Progenitor cell of endocrine pancreas (in vitro differentiated cells): ENCODE results near the gene TUBB6. TPM values are rescaled to one million over a fixed set of nuclear protein-coding genes. Genes with fewer than 3 reads are reported as not detected.

ENCODE experiments used
- DNase-seq: peaks from one replicate; pipeline ENCODE4 v3.0.0; 2021; ENCODE audit warnings: low spot score; ENCODE audit not compliant: unreplicated experiment
- H3K27ac Mint-ChIP-seq: 2 replicates; pipeline ENCODE4 v1.8.0; 2021; ENCODE audit warnings: mild to moderate bottlenecking, moderate library complexity, mixed read lengths
- H3K27me3 Mint-ChIP-seq: 2 replicates; pipeline ENCODE4 v1.8.0; 2021; ENCODE audit warnings: mixed read lengths
- H3K36me3 Mint-ChIP-seq: 2 replicates; pipeline ENCODE4 v1.8.0; 2022; ENCODE audit warnings: mixed read lengths; ENCODE audit not compliant: insufficient read depth
- H3K4me1 Mint-ChIP-seq: 2 replicates; pipeline ENCODE4 v1.8.0; 2021; ENCODE audit warnings: low read depth, mixed read lengths
- H3K4me3 Mint-ChIP-seq: 2 replicates; pipeline ENCODE4 v1.8.0; 2021; ENCODE audit warnings: low read depth, mild to moderate bottlenecking, moderate library complexity, mixed read lengths
- H3K9me3 Mint-ChIP-seq: 2 replicates; pipeline ENCODE4 v1.8.0; 2021; ENCODE audit warnings: low read depth, mixed read lengths
- total RNA-seq: library from RNA; stranded (reverse); gene quantifications from 2 replicates; pipeline ENCODE4 v1.2.1, GENCODE V29; 2021
- TF ChIP-seq, protein P1 (sequence below): fragments of 200-600 bp; sonication (generic); IDR thresholded peaks from one replicate; pipeline ENCODE4 v1.5.0; 2021; ENCODE audit warnings: antibody characterized with exemption, mild to moderate bottlenecking; ENCODE audit not compliant: unreplicated experiment

Gene TUBB6
- total RNA-seq, 1 donor from 2014 or later, result 7.2 TPM

GRCh38 chr18:12305211-12305610, 2.8 kb upstream of the TUBB6 start:
- TF ChIP-seq, protein P1, sequence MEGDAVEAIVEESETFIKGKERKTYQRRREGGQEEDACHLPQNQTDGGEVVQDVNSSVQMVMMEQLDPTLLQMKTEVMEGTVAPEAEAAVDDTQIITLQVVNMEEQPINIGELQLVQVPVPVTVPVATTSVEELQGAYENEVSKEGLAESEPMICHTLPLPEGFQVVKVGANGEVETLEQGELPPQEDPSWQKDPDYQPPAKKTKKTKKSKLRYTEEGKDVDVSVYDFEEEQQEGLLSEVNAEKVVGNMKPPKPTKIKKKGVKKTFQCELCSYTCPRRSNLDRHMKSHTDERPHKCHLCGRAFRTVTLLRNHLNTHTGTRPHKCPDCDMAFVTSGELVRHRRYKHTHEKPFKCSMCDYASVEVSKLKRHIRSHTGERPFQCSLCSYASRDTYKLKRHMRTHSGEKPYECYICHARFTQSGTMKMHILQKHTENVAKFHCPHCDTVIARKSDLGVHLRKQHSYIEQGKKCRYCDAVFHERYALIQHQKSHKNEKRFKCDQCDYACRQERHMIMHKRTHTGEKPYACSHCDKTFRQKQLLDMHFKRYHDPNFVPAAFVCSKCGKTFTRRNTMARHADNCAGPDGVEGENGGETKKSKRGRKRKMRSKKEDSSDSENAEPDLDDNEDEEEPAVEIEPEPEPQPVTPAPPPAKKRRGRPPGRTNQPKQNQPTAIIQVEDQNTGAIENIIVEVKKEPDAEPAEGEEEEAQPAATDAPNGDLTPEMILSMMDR, result no peak
- H3K36me3 Mint-ChIP-seq, result peaks cover 2% of the 10 kb centered on the region
- H3K27me3 Mint-ChIP-seq, result peaks cover 59% of the 10 kb centered on the region
- H3K4me3 Mint-ChIP-seq, result no peak overlapping the region
- DNase-seq, result no peak
- peaks cover 11% of the 10 kb centered on the region for H3K4me1 Mint-ChIP-seq
- H3K9me3 Mint-ChIP-seq, result no peaks in the 10 kb centered on the region
- H3K27ac Mint-ChIP-seq, result no peak overlapping the region

DNA sequence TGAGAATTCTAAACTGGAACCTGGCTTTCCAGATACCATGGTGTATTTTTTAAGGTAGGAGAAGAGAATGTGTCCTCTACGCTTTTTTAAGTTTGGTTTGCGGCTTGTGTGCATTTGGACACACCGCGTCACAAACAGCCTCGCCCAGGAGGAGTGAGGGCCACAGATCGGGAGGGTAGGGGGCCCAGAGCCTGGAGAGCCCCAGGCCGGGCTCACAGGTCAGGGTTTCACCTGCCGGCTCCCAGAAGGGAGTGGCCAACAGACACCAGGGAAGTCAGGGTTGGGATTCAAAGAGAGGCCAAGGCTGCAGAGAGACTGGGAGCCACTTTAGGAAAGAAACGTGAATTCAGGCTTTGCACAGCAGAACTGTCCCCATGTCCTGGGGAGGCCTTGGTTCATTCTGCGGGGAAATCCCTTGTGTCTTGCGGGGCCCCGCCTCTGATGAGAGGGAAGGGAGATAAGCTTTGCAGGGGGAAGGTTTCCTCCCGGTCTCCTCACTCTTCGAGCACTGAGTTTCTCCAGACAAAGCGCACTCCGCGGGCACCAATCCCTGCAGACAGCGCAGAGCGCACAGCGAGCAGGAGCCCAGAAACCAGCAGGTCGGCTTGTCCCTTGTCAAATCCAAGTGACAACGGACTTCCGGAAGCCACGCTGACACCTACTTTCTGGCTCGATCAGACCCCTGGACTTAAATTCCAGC, 2.0 kb upstream of the TUBB6 start:
- Mint-ChIP-seq H3K36me3 (peaks cover 2% of the 10 kb centered on the region), H3K27me3 (peaks cover 59% of the 10 kb centered on the region), H3K4me3 (peak overlapping the region; percentile 63), H3K4me1 (peaks cover 11% of the 10 kb centered on the region), H3K9me3 (no peaks in the 10 kb centered on the region), H3K27ac (no peak overlapping the region)
- no peak for DNase-seq
- TF ChIP-seq, protein P1, result no peak

DNA sequence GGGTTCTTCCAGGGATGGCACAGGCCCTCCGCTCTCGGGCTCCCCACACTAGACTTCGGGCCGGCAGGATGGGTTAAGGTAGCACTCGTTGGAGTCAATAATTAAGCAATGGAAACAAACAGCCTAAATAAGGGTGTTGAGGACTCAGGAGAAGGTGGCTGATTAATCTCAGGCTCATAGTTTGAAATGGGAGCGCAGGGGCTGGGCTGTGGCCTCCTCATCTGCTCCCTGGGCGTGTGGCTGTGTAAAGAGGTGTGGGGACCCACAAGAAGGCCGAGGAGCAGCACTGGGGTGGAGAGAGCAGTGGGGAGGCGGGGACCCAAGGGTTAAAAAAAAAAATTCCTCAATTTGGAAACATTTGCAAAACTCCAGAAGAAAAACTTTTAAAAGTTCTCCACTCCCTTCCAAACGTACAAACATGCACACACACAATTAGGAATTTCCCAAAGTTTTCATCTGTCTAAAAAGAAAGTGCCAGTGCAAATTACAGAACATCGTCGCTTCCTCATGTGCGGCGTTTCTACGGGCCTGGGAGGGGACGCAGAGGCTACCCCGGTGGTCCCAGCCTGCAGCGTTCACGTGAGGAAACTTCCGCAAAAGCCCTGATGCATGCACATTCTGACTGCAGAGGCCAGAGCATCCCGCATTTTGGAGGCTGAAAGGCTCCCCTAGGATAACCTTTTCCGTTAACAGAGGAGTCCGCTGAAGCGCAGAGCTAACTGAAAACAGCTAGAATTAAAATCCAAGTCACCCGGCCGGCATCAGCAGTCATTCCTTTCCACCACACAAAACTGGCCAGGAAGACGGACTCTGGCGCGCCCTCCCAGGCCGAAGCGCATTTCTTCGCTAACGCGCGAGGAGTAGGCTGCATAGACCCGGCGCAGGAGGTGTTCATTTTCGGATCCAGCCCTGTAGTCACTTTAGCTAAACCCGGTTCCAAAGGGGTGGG, 1.0 kb upstream of the TUBB6 start:
- peaks cover 5% of the 10 kb centered on the region for H3K36me3 Mint-ChIP-seq
- DNase-seq, result no peak

GRCh38 chr18:12308386-12309100, 502 bp downstream of the TUBB6 start:
- Mint-ChIP-seq H3K4me3 (peak overlapping the region; percentile 68), H3K27me3 (peaks cover 56% of the 10 kb centered on the region), H3K4me1 (peaks cover 14% of the 10 kb centered on the region), H3K27ac (peak overlapping the region; percentile 37), H3K9me3 (peaks cover 3% of the 10 kb centered on the region), H3K36me3 (peaks cover 6% of the 10 kb centered on the region)
- TF ChIP-seq, protein P1, result no peak
- DNase-seq, result no peak

More for the DNA sequence above, 1.0 kb upstream of the TUBB6 start:
- H3K4me3 Mint-ChIP-seq, result peak overlapping the region; percentile 76
- TF ChIP-seq, protein P1, result peak; percentile 8
- H3K27me3 Mint-ChIP-seq, result peaks cover 56% of the 10 kb centered on the region
- peaks cover 11% of the 10 kb centered on the region for H3K4me1 Mint-ChIP-seq
- peak overlapping the region; percentile 93 for H3K27ac Mint-ChIP-seq
- H3K9me3 Mint-ChIP-seq, result peaks cover 3% of the 10 kb centered on the region
